HUES48 (cell line): Measurements from ENCODE around the gene LAMC3.

Experiments
- H3K27ac ChIP-seq: one replicate; pipeline ENCODE4 v1.7.0; 2013; ENCODE audit warnings: low read depth, low read length, inconsistent platforms
- H3K27me3 ChIP-seq: 2 replicates; pipeline ENCODE4 v1.6.1; 2013; ENCODE audit warnings: mild to moderate bottlenecking, low read length; ENCODE audit not compliant: control insufficient read depth, insufficient read depth
- H3K36me3 ChIP-seq: 2 replicates; pipeline ENCODE4 v1.6.1; 2013; ENCODE audit warnings: low read length; ENCODE audit not compliant: control insufficient read depth, insufficient read depth
- H3K4me1 ChIP-seq: 2 replicates; pipeline ENCODE4 v1.6.1; 2013; ENCODE audit warnings: mild to moderate bottlenecking, low read length; ENCODE audit not compliant: control insufficient read depth, insufficient read depth
- H3K4me3 ChIP-seq: 2 replicates; pipeline ENCODE4 v1.5.1; 2013; ENCODE audit warnings: mild to moderate bottlenecking, low read depth, low read length
- H3K9ac ChIP-seq: 2 replicates; pipeline ENCODE4 v1.6.1; 2013; ENCODE audit warnings: mild to moderate bottlenecking, low read depth, low read length, moderate library complexity
- H3K9me3 ChIP-seq: 2 replicates; pipeline ENCODE4 v1.6.1; 2013; ENCODE audit warnings: low read length; ENCODE audit not compliant: control insufficient read depth, insufficient read depth

The LAMC3 gene

GRCh38 chr9:131142160-131142559 is 133.2 kb downstream of the LAMC3 start:
- Histone ChIP-seq H3K36me3 (peaks cover 94% of the 10 kb centered on the region), H3K4me3 (no peak overlapping the region), H3K27ac (no peak overlapping the region), H3K9ac (no peak overlapping the region), H3K27me3 (no peaks in the 10 kb centered on the region), H3K9me3 (no peaks in the 10 kb centered on the region), H3K4me1 (no peaks in the 10 kb centered on the region)
